GM19395 (cell line): ENCODE measurements around the gene HLA-F.
A peak's percentile ranks its signal among the peaks of the same experiment; 100 is the strongest.

Experiments
- ATAC-seq: cut with Tn5 transposase; IDR thresholded peaks from one replicate; pipeline ENCODE4 v1.9.1; 2021; ENCODE audit warnings: mild to moderate bottlenecking, moderate library complexity; ENCODE audit not compliant: unreplicated experiment

Gene HLA-F

DNA sequence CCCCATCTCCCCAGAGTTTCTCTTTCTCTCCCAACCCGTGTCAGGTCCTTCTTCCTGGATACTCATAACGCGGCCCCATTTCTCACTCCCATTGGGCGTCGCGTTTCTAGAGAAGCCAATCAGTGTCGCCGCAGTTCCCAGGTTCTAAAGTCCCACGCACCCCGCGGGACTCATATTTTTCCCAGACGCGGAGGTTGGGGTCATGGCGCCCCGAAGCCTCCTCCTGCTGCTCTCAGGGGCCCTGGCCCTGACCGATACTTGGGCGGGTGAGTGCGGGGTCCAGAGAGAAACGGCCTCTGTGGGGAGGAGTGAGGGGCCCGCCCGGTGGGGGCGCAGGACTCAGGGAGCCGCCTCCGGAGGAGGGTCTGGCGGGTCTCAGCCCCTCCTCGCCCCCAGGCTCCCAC is at the start of gene HLA-F:
Gene HLA-F, plus strand, starts transcription at position 173 of the 404 bp plus-strand sequence. Its CDS starts 30 bp downstream, at position 203.
- ATAC-seq, result peak; percentile 89

DNA sequence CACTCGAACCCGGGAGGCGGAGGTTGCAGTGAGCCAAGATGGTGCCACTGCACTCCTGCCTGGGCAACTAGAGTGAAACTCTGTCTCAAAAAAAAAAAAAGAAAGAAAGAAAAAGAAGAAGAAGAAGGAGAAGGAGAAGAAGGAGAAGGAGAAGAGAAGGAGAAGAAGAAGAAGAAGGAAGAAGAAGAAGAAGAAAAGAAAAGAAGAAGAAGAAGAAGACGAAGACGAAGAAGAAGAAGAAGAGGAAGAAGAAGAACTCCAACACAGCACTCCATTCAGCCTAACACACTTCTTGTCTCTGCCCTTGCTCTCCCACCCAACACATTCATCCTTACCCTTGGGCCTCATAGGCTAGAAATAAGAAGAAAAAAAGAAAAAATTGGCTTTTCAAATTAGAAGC is 49.2 kb upstream of the HLA-F start:
- no peak for ATAC-seq

DNA sequence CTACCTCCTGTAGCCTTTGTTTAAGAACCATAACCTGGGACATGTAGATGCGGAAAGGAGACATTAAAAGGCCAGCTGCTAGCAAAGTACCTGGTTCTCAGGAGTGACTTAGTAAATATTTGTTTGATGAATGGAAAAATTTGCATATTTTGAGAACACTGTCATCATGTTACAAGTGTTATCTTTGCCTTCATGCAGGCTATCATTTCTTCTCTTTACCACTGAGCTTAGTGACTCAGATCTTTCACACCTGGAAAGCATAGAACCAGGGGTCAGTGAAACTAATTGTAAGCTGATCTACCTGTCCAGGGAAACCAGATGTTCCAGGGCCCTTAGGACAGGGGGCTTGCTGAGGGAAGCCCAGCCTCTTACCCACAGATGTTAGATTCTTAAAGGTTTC is 47.7 kb upstream of the HLA-F start:
- no peak for ATAC-seq

DNA sequence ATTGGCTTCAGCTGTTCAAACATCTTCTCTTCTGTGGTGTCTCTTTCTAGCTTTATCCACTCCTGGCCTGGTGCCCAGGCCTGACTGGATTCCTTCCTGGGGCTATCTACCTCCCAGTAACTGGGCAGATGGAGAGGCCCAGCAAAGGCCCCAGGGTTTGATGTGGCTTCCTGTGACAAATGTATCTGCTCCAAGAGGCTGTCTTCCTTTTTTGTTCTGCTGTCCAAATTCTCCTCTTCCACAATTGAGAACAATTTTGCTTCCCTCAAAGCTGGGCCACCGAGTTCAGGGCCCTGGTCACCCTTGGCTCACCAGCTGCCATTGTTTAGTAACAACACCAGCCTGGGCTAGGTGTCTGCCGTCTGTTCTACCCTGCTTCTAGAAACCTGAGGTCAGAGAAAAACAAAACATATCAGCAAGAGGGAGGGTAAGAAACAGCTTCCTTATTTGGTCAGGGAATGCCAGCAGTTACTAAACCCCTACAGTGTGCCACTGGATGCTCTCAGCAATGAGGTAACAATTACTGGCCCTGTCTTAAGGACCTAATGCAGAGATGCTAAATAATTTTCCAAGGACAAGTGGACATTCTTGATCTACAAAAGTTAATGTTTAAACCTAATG is 46.1 kb upstream of the HLA-F start:
- no peak for ATAC-seq

DNA sequence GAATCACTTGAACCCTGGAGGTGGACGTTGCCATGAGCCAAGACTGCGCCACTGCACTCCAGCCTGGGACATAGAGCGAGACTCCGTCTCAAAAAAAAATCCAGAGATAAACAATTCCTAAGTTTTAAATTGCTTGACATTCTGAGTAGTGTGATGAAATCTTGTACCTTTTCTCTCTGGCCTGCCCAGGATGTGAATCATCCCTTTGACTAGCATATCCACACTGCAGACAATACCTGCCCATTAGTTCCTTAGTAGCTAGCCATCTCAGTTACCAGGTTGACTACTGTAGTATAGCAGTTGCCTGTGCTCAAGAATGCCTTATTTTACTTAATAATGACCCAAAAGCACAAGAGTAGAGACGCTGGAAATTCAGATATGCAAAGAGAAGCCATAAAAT is 45.1 kb upstream of the HLA-F start:
- ATAC-seq, result no peak

DNA sequence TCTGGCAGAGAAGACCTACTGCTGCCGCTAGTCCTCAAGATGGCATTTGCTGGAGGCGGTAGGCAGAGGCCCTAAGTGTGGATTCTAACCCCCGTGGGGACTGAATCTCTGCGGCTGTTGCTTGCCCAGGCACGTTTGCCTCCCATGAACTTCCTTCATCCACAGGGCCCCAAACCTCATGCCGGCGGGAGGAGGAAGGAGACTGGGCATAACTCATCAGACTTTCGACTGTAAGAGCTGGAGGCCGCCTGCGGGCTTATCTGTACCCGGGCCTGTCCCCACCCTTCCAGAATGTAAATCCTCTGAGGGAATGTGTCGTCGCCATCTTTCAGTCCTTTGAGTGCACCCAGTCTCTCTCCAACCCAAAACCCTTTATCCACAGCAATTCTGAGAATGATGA is 43.3 kb upstream of the HLA-F start:
- ATAC-seq, result no peak

DNA sequence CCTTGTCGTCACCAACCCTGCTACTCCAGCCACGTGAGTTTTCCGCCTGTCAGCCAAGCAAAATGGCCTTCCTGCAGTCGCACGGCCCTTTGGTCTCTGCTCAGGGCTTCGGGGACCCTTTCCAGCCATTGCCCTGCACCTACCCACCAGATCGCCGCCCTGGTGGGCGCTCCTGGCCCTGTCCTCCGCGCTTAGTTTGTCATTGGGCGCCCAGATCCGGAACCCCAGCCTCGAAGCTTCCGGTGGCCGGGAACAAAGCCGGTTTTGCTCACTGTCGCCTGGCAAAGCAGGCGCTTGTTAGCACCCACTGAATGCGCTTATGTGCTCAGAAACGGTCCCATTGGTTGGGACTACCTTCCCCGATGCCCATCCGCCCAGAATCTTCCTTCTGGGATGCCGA is 42.8 kb upstream of the HLA-F start:
- no peak for ATAC-seq

DNA sequence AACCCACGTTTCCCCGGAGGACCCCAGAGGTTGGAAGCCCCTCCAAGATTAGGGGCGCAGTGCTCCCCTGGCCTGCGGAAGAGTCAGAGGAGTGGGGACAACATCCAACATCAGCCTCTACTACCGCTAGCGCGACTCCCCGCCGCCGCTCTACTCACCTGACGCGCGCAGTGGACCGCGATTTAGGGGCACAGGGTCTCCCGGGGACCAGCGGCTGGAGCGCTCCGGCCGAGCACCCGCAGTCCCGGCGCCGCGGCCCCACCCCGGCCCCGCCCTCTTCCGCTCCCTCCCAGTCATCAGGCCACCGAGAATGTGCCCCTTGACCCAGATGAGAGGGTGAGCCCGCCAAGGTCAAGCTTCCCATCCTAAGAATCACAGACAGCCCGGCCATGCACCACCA is 42.3 kb upstream of the HLA-F start, which contains the start of gene ZFP57:
Gene ZFP57, minus strand, starts transcription at position 249 of the 400 bp plus-strand sequence. CDS start 4,149 bp downstream, outside the sequence.
- no peak for ATAC-seq

DNA sequence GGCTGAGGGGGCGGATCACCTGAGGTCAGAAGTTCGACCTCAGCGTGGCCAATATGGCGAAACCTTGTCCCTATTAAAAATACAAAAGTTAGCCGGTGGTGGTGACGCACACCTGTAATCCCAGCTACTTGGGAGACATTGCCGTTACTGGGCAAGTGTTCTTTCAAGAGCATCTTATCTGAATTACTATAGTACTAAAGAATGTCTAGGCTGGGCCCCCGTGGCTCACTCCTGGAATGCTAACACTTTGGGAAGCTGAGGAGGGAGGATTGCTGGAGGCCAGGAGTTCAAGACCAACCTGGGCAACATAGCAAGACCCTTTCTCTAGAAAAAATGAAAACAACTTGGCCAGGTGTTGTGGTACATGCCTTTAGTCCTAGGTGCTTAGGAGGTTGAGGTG is 41.4 kb upstream of the HLA-F start:
- no peak for ATAC-seq

DNA sequence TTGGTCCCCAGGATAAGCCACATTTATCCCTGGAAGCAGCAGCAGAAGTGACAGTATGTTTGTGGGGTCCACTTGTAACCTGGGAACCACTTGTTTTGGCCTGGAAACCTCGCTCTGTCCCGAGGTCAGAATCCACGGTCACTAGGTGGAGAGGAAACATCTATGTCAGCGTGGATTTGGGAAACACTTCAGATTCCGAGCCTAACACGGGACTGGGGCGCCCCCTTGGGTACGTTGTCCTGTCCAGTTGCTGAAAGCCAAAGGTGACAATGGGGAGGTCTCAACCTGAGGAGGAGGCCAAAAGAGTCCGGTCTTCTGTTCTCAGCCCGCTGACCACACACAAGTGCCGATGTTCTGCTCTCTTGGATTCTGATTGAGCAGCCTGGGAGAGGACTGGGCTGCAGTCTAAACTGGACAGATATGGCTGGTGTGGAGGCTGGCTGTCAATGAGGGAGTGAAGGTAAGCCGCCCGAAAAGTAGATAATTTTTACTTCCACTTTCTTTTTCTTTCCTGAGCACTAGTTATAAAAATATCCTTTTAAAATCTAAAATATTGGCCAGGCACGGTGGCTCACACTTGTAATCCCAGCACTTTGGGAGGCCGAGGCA is 37.4 kb upstream of the HLA-F start:
- no peak for ATAC-seq

DNA sequence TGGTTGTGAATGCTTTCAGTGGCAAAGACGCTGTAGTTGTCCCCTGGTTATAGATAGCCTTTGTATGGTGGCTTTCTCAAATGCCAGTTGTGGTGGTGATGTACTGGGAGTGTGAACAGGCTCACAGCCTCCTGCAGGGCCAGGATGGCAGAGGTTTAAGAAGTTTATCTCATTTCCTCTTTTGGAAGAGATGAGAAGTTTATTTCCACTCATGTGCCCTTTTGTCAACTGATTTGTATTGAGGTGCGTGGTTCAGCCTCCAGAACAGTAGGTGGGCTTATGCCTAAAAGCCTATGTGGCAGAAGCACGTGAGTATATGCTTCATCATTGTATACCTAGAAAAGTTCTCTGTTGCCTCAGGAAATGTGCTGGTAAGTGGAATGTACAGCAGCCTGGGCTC is 28.6 kb upstream of the HLA-F start:
- ATAC-seq, result no peak

DNA sequence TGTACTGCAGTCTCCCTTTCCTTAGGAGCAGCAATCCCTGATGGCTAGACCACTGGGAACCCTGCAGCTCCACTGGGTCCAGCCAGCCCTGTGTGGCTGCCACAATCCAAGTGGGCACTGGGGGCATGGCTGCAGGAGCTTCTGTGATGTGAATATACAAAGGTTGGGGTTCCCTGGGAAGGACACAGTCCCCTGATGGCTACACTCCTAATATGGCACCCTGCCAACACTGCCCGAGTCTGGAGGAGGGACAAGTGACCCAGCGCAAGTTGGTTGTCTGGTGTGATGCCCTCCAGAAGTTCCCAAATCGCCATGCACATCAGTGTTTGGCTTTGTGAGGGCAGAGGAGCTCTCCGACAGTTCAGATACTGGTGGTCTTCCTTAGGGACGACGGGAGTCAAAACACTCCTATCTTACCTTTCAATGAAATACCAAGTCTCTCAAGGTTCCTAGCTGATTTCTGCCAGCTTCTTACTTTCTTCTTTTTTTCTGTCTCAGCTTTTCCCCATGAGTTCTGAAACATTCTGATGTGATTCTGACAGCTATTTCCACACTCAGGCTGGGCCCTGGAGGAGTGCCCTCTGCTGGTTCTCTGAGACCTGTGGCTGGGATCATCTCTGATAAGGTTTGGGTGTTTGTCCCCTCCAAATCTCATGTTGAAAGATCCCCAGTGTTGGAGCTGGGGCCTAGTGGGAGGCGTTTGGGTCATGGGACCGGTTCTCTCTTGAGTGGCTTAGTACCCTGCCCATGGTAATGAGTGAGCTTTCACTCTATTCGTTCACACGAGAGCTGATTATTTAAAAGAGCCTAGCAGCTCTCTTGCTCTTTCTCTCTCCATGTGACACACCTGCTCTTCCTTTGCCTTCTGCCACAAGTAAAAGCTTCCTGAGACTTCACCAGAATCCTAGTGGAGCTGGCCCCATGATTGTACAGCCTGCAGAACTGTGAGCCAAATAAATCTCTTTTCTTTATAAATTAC is 26.8 kb upstream of the HLA-F start:
- ATAC-seq, result no peak

DNA sequence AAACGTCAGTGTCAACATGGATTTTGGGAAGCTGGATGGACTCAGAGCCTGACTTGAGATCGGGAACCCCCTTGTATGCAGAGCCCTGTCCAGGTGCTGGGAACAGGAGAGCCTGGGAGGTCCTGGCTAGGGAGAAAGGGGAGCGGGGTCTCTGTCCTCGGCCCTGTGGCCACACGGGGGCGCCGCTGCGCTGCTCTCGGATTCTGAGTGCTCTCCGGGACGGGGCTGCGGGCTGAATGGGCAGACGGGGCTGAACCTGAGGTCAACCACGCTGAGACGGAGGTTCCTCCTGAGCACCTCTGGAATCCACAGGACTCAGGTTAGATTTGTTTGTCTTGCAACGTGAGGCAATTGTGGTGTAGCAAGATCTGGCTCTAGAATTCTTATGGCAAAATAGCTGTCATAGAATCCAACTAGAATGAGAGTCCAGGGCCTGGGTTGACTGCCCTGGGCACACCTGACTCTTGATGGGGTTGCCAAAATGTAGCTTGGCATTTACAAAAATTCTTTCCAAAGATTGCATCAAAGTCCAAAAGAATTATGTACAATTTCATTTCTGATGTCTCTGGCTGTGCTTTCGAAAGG is 20.6 kb upstream of the HLA-F start:
- no peak for ATAC-seq

DNA sequence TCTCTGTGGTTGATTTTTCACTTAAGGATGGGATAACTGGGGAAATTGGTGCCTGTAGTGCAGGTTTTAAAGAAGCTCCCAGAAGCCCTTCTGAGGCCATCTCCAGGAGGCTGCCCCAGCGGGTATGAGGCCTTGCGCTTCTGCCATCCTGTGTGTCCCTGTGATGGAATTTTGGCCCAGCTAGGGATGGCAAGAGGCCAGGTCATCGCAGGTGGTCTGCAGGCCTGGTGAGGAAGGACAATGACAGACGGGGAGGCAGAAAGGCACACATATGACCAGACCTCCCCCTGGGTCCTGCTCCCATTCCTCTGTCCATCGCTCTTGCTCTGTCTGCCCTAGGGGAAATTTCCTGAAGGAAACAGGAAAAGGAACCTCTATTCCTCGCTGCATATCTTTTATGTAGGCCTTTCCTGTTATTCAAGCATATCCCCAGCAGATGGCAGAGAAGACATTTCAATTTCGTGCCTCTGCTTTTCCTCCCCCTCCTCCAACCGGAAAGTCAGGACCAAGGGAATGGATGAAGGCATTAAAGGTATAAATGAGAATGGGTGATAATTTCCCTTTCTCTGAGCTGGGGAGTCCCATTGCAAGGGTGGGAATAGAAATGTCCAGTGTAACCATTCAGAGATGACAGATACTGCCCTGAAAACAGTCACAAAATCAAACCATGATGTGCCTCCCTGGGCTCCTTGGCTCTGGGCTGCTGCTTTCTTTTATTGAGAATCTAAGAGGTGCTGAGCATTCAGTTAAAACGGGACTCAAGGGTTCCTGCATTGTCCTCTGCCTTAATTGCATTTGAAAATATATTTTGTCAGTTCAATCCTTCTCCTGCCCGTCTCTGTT is 17.6 kb upstream of the HLA-F start:
- ATAC-seq, result no peak

DNA sequence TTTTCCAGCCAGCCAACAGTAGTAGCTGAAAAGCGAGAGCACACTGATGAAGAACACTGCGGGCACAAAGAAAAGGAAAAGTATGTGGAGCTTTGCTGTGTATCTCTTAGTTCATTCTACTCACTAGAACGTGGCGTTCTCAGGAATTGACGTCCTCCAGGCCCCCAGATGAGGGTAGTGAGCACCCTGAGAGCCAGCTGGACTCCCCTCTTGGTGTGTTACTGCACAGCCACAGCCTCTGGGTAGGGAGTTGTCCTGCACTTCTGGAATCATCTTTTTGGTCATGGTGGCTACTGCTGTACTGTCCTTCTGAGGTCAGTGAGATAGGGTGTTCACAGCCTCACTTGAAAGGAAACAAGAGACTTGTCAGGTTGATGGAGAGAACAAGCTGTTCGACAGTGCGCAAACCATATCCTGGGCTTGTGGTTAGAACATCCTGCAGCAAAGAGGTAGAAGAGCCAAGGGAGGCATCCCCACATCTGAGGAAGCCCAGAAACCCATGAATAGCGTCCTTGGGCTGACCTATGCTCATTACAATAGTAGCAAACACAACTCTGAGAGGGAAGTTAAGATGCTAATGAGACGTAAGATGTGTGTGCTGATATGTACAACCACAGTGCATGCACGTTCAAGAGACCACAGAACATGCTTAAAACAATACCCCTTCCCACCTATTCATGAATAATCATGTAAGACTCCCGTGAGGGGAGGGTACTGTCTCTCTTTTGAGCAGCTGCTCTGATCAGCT is 14.6 kb upstream of the HLA-F start:
- ATAC-seq, result no peak

DNA sequence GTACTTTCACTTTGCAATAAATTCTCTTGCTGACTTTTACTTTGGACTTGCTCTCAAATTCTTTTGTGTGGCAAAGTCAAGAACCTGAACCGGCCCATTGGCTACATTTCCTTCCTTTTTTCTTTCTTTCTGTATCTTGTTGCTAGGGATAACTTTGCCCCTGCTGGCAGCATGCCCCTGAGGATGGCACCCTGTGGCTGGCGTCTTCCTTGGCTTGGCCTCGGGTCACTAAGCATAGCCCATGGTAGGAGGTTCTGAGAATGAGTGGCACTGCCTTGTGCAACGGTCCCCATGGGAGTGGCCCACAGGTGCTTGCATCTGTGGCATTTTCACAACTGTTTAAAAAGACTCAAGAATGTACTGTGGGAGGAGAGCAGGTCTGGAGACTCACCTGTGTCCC is 14.0 kb upstream of the HLA-F start:
- ATAC-seq, result no peak

DNA sequence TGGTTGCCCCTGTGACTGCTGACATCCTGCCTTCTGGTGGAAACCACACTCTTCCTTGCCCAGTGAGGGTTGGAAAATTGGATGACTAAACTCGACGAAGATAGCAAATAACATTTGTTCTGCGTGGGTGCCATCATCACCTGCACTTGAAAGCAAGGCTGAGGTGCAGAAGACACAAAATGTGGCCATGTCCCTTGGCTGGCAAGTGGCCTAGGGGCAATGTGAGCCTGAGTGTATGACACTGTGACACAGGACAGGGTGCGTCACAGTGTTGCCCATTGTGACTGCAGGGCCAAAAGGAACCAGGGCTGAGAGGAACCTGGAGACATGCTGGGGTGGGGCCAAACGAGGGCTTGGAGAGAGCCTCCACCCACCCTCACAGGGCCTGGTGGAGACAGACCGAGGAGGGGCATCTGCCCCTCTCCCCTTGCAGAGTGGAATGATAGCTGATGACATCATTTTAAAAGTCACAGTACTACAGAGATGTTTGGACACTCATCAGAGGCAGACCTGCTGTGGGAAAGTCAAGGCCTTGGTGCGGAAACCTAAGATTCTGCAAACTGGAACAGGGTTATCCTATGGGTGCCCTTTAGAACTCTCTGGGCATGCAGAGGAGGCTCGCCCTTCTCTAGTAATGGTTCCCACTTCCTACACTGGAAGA is 12.8 kb upstream of the HLA-F start:
- no peak for ATAC-seq

DNA sequence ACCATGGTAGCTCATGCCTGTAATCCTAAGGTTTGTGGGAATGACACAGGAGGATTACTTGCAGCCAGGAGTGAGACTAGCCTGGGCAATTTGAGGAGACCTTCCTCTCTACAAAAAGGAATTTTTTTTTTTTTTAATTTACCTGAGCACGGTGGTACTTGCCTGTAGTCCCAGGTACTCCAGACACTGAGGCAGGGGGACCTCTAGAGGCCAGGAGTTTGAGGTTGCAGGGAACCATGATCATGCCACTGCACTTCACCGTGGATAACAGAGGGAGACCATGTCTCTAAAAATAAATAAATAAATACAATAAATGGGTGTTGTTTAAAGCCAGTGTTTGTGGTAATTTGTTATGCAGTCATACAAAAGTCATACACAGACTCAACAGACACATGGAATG is 2.4 kb upstream of the HLA-F start:
- ATAC-seq, result no peak
